Fibroblast of villous mesenchyme (primary cell): ENCODE measurements around the gene KCNN1. TPM values are rescaled to one million over a fixed set of nuclear protein-coding genes. Genes with fewer than 3 reads are reported as not detected.
"Not testable (repeated sequence)": the region's sequence is repeated elsewhere in the genome, so short reads cannot be mapped to it uniquely, and the experiment has no call there.

Source experiments
- DNase-seq: peaks from one replicate; pipeline ENCODE4 v3.0.0-alpha.2; 2010; ENCODE audit warnings: low read depth
- H3K4me3 ChIP-seq: 2 replicates; pipeline ENCODE4 v1.5.1; 2011; ENCODE audit warnings: low read depth, mild to moderate bottlenecking, low read length
- total RNA-seq: library from RNA; depleted of rRNA; stranded (reverse); fragments of >200 nt; gene quantifications from 2 replicates; pipeline ENCODE4 v1.2.3, GENCODE V29; 2012
- TF ChIP-seq, protein P1 (sequence below): IDR thresholded peaks from 2 replicates; pipeline ENCODE4 v1.5.1; 2012; ENCODE audit warnings: low read depth, mild to moderate bottlenecking, low read length; ENCODE audit not compliant: insufficient read depth

The KCNN1 gene
- total RNA-seq = under 0.01 TPM in 2 replicates

DNA sequence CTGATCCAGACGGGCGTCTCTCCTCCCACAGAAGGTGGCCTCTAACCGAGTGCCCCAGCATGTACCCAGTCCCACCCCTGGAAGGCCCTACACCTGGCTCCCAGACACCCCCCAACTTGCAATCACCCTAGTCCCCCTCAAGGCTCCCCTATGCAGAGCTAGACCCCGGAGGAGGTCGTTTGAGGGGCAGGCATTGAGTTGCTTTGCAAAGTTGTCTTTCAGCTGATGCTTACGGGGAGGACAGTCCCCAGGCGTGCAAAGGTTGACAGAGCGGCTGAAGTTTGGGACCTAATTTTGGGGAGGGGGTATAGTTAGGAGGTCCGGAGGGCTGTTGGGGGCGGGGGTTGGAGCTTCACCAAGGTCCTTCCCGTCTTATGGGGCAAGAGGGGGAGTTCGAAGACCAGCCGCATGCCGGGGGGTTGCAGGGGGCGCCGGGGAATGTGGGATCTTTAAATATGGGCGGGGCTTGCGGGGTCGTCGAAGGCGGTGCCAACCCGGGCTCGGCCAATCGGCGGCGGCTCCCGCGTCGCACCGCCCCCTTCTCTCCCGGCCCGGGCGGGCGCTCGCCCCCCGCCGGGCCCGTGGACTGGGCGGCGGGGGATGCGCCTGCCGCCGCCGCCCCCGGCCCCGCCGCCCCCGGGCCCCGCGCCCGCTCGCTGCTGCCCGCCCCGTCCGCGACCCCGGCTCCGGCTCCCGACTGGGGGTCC is at the start of gene KCNN1:
TSS of gene KCNN1 (plus strand) at position 558 of the 707 bp plus-strand sequence. CDS start 6,782 bp downstream, outside the sequence.
- DNase-seq = no peak
- TF ChIP-seq, protein P1, sequence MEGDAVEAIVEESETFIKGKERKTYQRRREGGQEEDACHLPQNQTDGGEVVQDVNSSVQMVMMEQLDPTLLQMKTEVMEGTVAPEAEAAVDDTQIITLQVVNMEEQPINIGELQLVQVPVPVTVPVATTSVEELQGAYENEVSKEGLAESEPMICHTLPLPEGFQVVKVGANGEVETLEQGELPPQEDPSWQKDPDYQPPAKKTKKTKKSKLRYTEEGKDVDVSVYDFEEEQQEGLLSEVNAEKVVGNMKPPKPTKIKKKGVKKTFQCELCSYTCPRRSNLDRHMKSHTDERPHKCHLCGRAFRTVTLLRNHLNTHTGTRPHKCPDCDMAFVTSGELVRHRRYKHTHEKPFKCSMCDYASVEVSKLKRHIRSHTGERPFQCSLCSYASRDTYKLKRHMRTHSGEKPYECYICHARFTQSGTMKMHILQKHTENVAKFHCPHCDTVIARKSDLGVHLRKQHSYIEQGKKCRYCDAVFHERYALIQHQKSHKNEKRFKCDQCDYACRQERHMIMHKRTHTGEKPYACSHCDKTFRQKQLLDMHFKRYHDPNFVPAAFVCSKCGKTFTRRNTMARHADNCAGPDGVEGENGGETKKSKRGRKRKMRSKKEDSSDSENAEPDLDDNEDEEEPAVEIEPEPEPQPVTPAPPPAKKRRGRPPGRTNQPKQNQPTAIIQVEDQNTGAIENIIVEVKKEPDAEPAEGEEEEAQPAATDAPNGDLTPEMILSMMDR = no peak
- no peak within 1 kb of the TSS for H3K4me3 ChIP-seq

DNA sequence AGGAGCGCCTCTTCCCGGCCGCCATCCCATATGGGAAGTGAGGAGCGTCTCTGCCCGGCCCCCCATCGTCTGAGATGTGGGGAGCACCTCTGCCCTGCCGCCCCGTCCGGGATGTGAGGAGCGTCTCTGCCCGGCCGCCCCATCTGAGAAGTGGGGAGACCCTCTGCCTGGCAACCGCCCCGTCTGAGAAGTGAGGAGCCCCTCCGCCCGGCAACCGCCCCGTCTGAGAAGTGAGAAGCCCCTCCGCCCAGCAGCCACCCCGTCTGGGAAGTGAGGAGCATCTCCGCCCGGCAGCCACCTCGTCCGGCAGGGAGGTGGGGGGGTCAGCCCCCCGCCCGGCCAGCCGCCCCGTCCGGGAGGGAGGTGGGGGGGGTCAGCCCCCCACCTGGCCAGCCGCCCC is 48.8 kb upstream of the KCNN1 start:
- not testable (repeated sequence) for H3K4me3 ChIP-seq, DNase-seq

DNA sequence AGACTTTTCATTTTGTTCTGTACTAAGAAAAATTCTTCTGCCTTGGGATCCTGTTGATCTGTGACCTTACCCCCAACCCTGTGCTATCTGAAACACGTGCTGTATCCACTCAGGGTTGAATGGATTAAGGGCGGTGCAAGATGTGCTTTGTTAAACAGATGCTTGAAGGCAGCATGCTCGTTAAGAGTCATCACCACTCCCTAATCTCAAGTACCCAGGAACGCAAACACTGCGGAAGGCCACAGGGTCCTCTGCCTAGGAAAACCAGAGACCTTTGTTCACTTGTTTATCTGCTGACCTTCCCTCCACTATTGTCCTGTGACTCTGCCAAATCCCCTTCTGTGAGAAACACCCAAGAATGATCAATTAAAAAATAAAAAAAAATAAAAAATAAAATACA is 47.8 kb upstream of the KCNN1 start:
- H3K4me3 ChIP-seq, DNase-seq: not testable (repeated sequence)

DNA sequence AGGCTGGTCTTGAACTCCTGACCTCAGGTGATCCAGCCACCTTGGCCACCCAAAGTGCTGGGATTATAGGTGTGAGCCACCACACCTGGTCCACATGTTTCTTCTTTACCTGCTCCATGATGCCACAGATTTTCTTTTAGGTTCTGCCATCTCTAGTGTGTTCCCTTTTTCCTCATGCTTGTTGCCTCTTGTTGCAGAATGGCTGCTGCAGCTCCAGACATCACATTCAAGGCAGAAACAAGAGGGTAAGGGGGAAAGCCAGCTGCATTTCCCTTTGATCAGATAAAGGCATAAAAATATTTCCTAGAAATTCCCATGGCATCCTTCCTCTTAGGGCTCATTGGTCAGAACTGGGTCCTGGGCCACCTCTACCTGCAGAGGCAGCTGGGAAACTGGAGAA is 46.4 kb upstream of the KCNN1 start:
- TF ChIP-seq, protein P1 = no peak
- DNase-seq = no peak
- no peak overlapping the region for H3K4me3 ChIP-seq

DNA sequence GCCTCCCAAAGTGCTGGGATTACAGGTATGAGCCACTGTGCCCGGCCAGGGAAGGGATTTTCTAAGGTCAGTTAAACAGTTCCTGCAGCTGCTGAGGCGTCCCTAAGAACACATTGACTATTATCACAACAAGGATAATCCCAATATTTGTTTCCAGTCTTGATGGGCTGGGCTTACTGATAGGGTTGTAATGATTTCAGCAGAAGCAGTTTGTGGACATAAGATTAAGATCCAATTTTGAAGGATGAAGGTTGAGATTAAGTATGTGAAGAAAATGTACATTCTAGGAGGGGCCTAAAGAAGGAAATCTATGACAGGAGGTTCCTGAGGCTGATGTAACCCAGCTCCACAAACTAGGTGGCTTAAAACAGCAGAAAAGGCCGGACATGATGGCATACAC is 44.8 kb upstream of the KCNN1 start:
- TF ChIP-seq, protein P1 = no peak
- no peak overlapping the region for H3K4me3 ChIP-seq
- DNase-seq = no peak

DNA sequence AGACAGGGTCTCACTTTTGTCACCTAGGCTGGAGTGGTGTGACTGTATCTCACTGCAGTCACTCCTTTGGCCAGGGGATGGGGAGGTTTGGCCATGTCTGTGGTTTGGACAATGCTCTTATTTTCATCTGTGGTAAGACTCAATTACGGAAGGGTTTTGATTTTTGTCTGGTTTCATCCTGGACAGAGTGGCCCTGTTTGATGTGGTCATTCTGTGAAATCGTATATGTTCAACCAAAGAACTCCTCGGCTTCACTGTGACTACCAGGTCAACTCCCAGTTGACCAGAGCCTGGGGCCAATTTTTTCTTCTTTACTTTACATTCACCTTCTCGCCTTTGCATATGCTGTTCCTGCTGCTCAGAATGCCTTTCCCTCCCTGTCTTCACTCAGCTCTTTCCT is 40.9 kb upstream of the KCNN1 start:
- no peak overlapping the region for H3K4me3 ChIP-seq
- TF ChIP-seq, protein P1 = no peak
- no peak for DNase-seq

DNA sequence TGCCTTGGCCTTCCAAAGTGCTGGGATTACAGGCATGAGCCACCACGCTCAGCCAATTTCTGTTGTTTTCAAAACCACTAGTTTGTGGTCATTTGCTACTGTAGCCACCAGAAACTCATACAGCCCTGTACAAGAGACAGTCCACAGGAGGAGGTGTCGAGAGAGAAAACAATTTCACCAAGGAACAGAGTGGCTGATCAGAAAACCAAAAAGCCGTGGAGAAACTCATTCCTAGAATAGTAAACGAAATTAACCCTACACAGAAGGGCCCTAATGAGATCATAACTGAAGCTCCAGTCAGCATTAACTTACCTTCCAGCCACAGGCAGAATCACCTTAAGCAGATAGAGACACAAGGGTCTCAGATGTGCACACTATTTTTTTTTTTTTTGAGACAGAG is 37.9 kb upstream of the KCNN1 start:
- TF ChIP-seq, protein P1 = no peak
- DNase-seq = no peak
- no peak overlapping the region for H3K4me3 ChIP-seq

DNA sequence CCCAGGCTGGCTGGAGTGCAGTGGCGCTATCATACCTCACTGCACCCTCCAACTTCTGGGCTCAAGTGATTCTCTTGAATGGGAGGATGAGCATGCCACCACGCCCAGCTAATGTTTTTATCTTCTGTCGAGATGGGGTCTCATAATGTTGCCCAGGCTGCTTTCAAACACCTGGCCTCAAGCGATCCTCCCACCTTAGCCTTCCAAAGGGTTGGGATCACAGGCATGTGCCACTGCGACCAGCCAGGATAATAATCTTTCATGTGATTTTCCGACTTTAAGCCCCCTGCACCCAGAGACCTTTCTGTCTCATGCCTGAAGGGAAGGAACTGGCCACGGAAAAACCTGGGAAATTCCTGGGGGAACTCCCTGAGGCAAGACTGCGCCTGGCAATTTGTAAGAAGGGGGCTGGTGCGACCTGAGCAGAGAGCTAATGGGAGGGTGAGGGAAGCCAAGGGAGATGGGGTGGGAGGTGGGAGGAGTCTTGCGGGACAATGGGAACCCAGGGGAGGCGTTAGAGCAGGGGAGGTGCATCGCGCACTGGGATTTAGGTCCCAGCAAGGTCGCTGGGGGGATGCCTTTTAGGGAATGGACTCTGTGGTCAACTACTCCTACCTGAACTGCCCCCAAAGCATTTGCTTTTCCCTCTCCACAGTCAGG is 35.2 kb upstream of the KCNN1 start:
- no peak for DNase-seq
- peak overlapping the region; percentile 95 for H3K4me3 ChIP-seq
- TF ChIP-seq, protein P1 = no peak
